Measurements from ENCODE around the gene CNOT6L. TPM values are rescaled to one million over a fixed set of nuclear protein-coding genes. Genes with fewer than 3 reads are reported as not detected.
A peak's percentile ranks its signal among the peaks of the same experiment; 100 is the strongest.

The CNOT6L gene
- total and polyA plus RNA-seq, 2 experiments from 2014 or later = 6.5 to 9.2 TPM

GRCh38 chr4:77819843-77820648 lies 878 bp upstream of the CNOT6L start:
- 0 out of 2 replicates have a peak, but pooled peaks cover 19% of the 10 kb centered on the region for H3K4me1 ChIP-seq (ENCODE audit: insufficient read depth)
- in situ Hi-C loops (cut with MboI) = no loop called here
- H3F3A ChIP-seq (ENCODE audit: insufficient read depth) = peaks cover 26% of the 10 kb centered on the region
- peak overlapping the region; percentile 93 for H3K4me3 ChIP-seq
- H3K4me2 ChIP-seq (ENCODE audit: unreplicated experiment) = peak overlapping the region; percentile 81
- no peaks in the 10 kb centered on the region for H3K27me3 ChIP-seq (replicated peaks; ENCODE audit: insufficient read depth)
- H3K79me2 ChIP-seq (ENCODE audit: insufficient read depth) = peaks cover 29% of the 10 kb centered on the region
- H4K20me1 ChIP-seq (ENCODE audit: insufficient read depth) = no peaks in the 10 kb centered on the region
- TF ChIP-seq EZH2phosphoT487 (IDR thresholded peaks at IDR 0.05; ENCODE audit: insufficient read depth, low read depth) (no peak), EZH2 (IDR thresholded peaks at IDR 0.05; ENCODE audit: insufficient read depth, poor library complexity, severe bottlenecking) (no peak)
- WGBS, 2 experiments (ENCODE audit: low coverage in 1 of 2, low lambda C conversion rate in 2 of 2, missing lambda C conversion rate in 2 of 2) = 1 to 2% methylated on average over 48 to 55 of the region's 81 CpGs
- peak overlapping the region; percentile 99 for H2AFZ ChIP-seq
- H3K27ac ChIP-seq = peak overlapping the region; percentile 88
- DNase-seq = peak; percentile 95
- H3K9ac ChIP-seq = peak overlapping the region; percentile 93
- H3K9me2 ChIP-seq (ENCODE audit: insufficient read depth) = no peaks in the 10 kb centered on the region
- H3K36me3 ChIP-seq (ENCODE audit: low read depth) = no peaks in the 10 kb centered on the region
- H3K9me3 ChIP-seq (ENCODE audit: low read depth) = no peaks in the 10 kb centered on the region

GRCh38 chr4:77819404-77819842 lies 255 bp upstream of the CNOT6L start:
- Histone ChIP-seq H3K79me2 (ENCODE audit: insufficient read depth) (peaks cover 35% of the 10 kb centered on the region), H3K9ac (peak overlapping the region; percentile 93), H3K27me3 (replicated peaks; ENCODE audit: insufficient read depth) (no peaks in the 10 kb centered on the region), H3K9me3 (ENCODE audit: low read depth) (no peaks in the 10 kb centered on the region), H3K9me2 (ENCODE audit: insufficient read depth) (no peaks in the 10 kb centered on the region), H3K4me3 (peak overlapping the region; percentile 93), H3K27ac (peak overlapping the region; percentile 88), H2AFZ (peak overlapping the region; percentile 99), H4K20me1 (ENCODE audit: insufficient read depth) (no peaks in the 10 kb centered on the region), H3K36me3 (ENCODE audit: low read depth) (no peaks in the 10 kb centered on the region), H3K4me2 (ENCODE audit: unreplicated experiment) (peak overlapping the region; percentile 66), H3F3A (ENCODE audit: insufficient read depth) (peaks cover 26% of the 10 kb centered on the region), H3K4me1 (ENCODE audit: insufficient read depth) (0 out of 2 replicates have a peak, but pooled peaks cover 19% of the 10 kb centered on the region)
- TF ChIP-seq EZH2 (IDR thresholded peaks at IDR 0.05; ENCODE audit: insufficient read depth, poor library complexity, severe bottlenecking) = no peak
- no peak for TF ChIP-seq EZH2phosphoT487 (IDR thresholded peaks at IDR 0.05; ENCODE audit: insufficient read depth, low read depth)
- WGBS, 2 experiments (ENCODE audit: low coverage in 1 of 2, low lambda C conversion rate in 2 of 2, missing lambda C conversion rate in 2 of 2) = 0 to 1% methylated on average over 18 to 55 of the region's 66 CpGs
- DNase-seq = peak; percentile 82
- in situ Hi-C loops (cut with MboI) = no loop called here

GRCh38 chr4:77818073-77818601 lies 1.0 kb downstream of the CNOT6L start:
- no peaks in the 10 kb centered on the region for H3K36me3 ChIP-seq (ENCODE audit: low read depth)

GRCh38 chr4:77817304-77818072 lies 1.7 kb downstream of the CNOT6L start:
- H3K9ac ChIP-seq = peak overlapping the region; percentile 93
- H4K20me1 ChIP-seq (ENCODE audit: insufficient read depth) = peaks cover 6% of the 10 kb centered on the region
- H3K4me2 ChIP-seq (ENCODE audit: unreplicated experiment) = peak overlapping the region; percentile 99
- H3K9me2 ChIP-seq (ENCODE audit: insufficient read depth) = no peaks in the 10 kb centered on the region
- H3K4me1 ChIP-seq (ENCODE audit: insufficient read depth) = 0 out of 2 replicates have a peak, but pooled peaks cover 19% of the 10 kb centered on the region
- peak overlapping the region; percentile 93 for H3K4me3 ChIP-seq
- H3K79me2 ChIP-seq (ENCODE audit: insufficient read depth) = peaks cover 55% of the 10 kb centered on the region
- H3K27ac ChIP-seq = peak overlapping the region; percentile 88
- H3F3A ChIP-seq (ENCODE audit: insufficient read depth) = peaks cover 26% of the 10 kb centered on the region
- WGBS, 2 experiments (ENCODE audit: low coverage in 1 of 2, low lambda C conversion rate in 2 of 2, missing lambda C conversion rate in 2 of 2) = 24 to 27% methylated on average over 8 of the region's 8 CpGs
- H3K9me3 ChIP-seq (ENCODE audit: low read depth) = no peaks in the 10 kb centered on the region
- TF ChIP-seq EZH2phosphoT487 (IDR thresholded peaks at IDR 0.05; ENCODE audit: insufficient read depth, low read depth) (no peak), EZH2 (IDR thresholded peaks at IDR 0.05; ENCODE audit: insufficient read depth, poor library complexity, severe bottlenecking) (no peak)
- H2AFZ ChIP-seq = peak overlapping the region; percentile 87
- no peaks in the 10 kb centered on the region for H3K36me3 ChIP-seq (ENCODE audit: low read depth)
- in situ Hi-C loops (cut with MboI) = no loop called here
- no peaks in the 10 kb centered on the region for H3K27me3 ChIP-seq (replicated peaks; ENCODE audit: insufficient read depth)
- peak; percentile 53 for DNase-seq

More at GRCh38 chr4:77818073-77818601, 1.0 kb downstream of the CNOT6L start:
- peaks cover 26% of the 10 kb centered on the region for H3F3A ChIP-seq (ENCODE audit: insufficient read depth)
- H3K27me3 ChIP-seq (replicated peaks; ENCODE audit: insufficient read depth) = no peaks in the 10 kb centered on the region
- peak overlapping the region; percentile 93 for H3K4me3 ChIP-seq
- TF ChIP-seq EZH2phosphoT487 (IDR thresholded peaks at IDR 0.05; ENCODE audit: insufficient read depth, low read depth) (no peak), EZH2 (IDR thresholded peaks at IDR 0.05; ENCODE audit: insufficient read depth, poor library complexity, severe bottlenecking) (no peak)
- peak overlapping the region; percentile 99 for H3K4me2 ChIP-seq (ENCODE audit: unreplicated experiment)
- DNase-seq = peak; percentile 92
- no peaks in the 10 kb centered on the region for H3K9me2 ChIP-seq (ENCODE audit: insufficient read depth)
- H2AFZ ChIP-seq = peak overlapping the region; percentile 87
- in situ Hi-C loops (cut with MboI) = no loop called here
- H3K79me2 ChIP-seq (ENCODE audit: insufficient read depth) = peaks cover 48% of the 10 kb centered on the region
- H3K27ac ChIP-seq = peak overlapping the region; percentile 88
- no peaks in the 10 kb centered on the region for H3K9me3 ChIP-seq (ENCODE audit: low read depth)
- H3K9ac ChIP-seq = peak overlapping the region; percentile 93
- WGBS, 2 experiments (ENCODE audit: low coverage in 1 of 2, low lambda C conversion rate in 2 of 2, missing lambda C conversion rate in 2 of 2) = 1 to 2% methylated on average over 13 of the region's 13 CpGs
- H4K20me1 ChIP-seq (ENCODE audit: insufficient read depth) = peaks cover 6% of the 10 kb centered on the region
- H3K4me1 ChIP-seq (ENCODE audit: insufficient read depth) = 0 out of 2 replicates have a peak, but pooled peaks cover 19% of the 10 kb centered on the region

Data from GM23248 (cell line).